A549 treated with AZD9567 at 1 μM for 4 hours (cell line): ENCODE data around the gene TSPAN6. TPM values are rescaled to one million over a fixed set of nuclear protein-coding genes. Genes with fewer than 3 reads are reported as not detected.

Source experiments
- total RNA-seq: library from RNA; stranded (reverse); fragments of 200-300 nt; extraction: Qiagen RNA extraction; gene quantifications from 5 replicates; pipeline ENCODE4 v1.2.3, GENCODE V29; 2022; ENCODE audit not compliant: insufficient read depth

Gene TSPAN6
- 35.7 to 41.7 TPM (median 38.4 TPM) in 5 replicates for total RNA-seq

GRCh38 chrX:100636321-100636991 is at the start of gene TSPAN6:
TSS of gene TSPAN6 (minus strand) at chrX:100636806. CDS start at chrX:100636694, 112 bp downstream.

GRCh38 chrX:100643956-100644860 is 7.6 kb upstream of the TSPAN6 start, which contains the start of gene SRPX2:
TSS of gene SRPX2 (plus strand) at chrX:100644199. CDS start at chrX:100646323, 2,124 bp downstream.

GRCh38 chrX:100584611-100585010 is 52.0 kb downstream of the TSPAN6 start, which contains the start of gene TNMD:
TSS of gene TNMD (plus strand) at chrX:100584936. CDS start at chrX:100585019, 83 bp downstream.

Other genes starting within 250 kb of the TSPAN6 start
- gene PCDH19, start 226.5 kb downstream of the TSPAN6 start, total RNA-seq: 0.03 to 0.05 TPM (median 0.05 TPM) in 4 of 5 replicates, not detected in the other
- not detected in 5 replicates for gene TNMD, start 51.9 kb downstream of the TSPAN6 start, total RNA-seq
- 2.4 to 3.1 TPM (median 3.0 TPM) in 5 replicates for gene SRPX2, start 7.4 kb upstream of the TSPAN6 start, total RNA-seq
- 0.82 to 3.0 TPM (median 2.2 TPM) in 5 replicates for gene SYTL4, start 95.3 kb upstream of the TSPAN6 start, total RNA-seq
- gene CSTF2, start 183.6 kb upstream of the TSPAN6 start, total RNA-seq: 30.7 to 37.9 TPM (median 31.8 TPM) in 5 replicates
- gene NOX1, start 237.6 kb upstream of the TSPAN6 start, total RNA-seq: 0.06 to 0.18 TPM (median 0.10 TPM) in 4 of 5 replicates, not detected in the other